ENCODE results near the gene NR0B2. TPM values are rescaled to one million over a fixed set of nuclear protein-coding genes. Genes with fewer than 3 reads are reported as not detected.

The NR0B2 gene
- total RNA-seq, 1 experiment from 2014 or later = not detected

DNA sequence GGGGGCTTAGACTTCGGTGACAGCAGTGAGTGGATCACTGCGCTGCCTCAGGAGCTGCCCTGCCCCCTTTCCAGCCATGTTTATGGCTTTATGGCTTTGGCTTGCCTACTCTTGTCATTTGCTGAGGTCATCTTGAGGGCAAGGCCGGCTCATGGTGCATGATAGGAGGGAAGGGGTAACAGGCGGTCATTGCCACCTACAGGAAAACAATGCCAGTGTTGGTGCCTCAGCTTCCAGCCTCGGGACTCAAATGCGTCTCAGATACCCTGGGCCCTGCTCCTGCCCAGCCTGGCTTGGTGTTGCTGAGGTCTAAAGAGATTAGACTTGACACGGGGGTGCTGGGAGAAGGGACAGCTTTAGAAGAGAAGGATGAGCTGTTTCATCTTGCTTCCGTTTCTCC lies 32.0 kb upstream of the NR0B2 start:
- no peaks in the 10 kb centered on the region for H3F3A ChIP-seq (ENCODE audit: low read length, unreplicated experiment)
- CTCF ChIA-PET = interaction anchor here (0.6 kb wide), 1 partner anchor 408 kb away, joined by 3 read pairs; no protein-coding TSS in a partner anchor
- H3K27me3 ChIP-seq (ENCODE audit: low read length) = no peaks in the 10 kb centered on the region
- no peak overlapping the region for H3K4me3 ChIP-seq (ENCODE audit: low read length)
- intact Hi-C loops (cut with micrococcal nuclease) = no loop called here
- no peak overlapping the region for H3K27ac ChIP-seq (ENCODE audit: low read length)
- H3K9ac ChIP-seq (ENCODE audit: low read length) = no peak overlapping the region
- H3K79me2 ChIP-seq (ENCODE audit: low read length) = no peaks in the 10 kb centered on the region
- H3K4me2 ChIP-seq (ENCODE audit: low read length) = no peak overlapping the region
- H3K36me3 ChIP-seq (ENCODE audit: low read depth, low read length) = peaks cover 45% of the 10 kb centered on the region
- H2AFZ ChIP-seq (ENCODE audit: low read length) = no peak overlapping the region
- TF ChIP-seq, protein P1, sequence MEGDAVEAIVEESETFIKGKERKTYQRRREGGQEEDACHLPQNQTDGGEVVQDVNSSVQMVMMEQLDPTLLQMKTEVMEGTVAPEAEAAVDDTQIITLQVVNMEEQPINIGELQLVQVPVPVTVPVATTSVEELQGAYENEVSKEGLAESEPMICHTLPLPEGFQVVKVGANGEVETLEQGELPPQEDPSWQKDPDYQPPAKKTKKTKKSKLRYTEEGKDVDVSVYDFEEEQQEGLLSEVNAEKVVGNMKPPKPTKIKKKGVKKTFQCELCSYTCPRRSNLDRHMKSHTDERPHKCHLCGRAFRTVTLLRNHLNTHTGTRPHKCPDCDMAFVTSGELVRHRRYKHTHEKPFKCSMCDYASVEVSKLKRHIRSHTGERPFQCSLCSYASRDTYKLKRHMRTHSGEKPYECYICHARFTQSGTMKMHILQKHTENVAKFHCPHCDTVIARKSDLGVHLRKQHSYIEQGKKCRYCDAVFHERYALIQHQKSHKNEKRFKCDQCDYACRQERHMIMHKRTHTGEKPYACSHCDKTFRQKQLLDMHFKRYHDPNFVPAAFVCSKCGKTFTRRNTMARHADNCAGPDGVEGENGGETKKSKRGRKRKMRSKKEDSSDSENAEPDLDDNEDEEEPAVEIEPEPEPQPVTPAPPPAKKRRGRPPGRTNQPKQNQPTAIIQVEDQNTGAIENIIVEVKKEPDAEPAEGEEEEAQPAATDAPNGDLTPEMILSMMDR (conservative IDR thresholded peaks at IDR 0.05; ENCODE audit: low read depth, low read length) = no peak
- TF ChIP-seq EZH2phosphoT487 (IDR thresholded peaks at IDR 0.05; ENCODE audit: borderline replicate concordance, low read length) = no peak
- TF ChIP-seq EZH2 (IDR thresholded peaks at IDR 0.05; ENCODE audit: low read length, unreplicated experiment) = no peak
- ATAC-seq (no peak), DNase-seq (no peak)
- no peaks in the 10 kb centered on the region for H4K20me1 ChIP-seq (ENCODE audit: low read length)
- no TSS peak for BruUV-seq (replicated peaks)
- POLR2A ChIA-PET (ENCODE audit: unreplicated experiment) = no interaction called here
- H3K9me3 ChIP-seq (ENCODE audit: low read length) = no peaks in the 10 kb centered on the region
- peaks cover 10% of the 10 kb centered on the region; the same call in 1 of the 2 replicates for H3K4me1 ChIP-seq (ENCODE audit: insufficient read depth, low read length)
- no peaks in the 10 kb centered on the region for H3K9me2 ChIP-seq (replicated peaks; ENCODE audit: low read length)

DNA sequence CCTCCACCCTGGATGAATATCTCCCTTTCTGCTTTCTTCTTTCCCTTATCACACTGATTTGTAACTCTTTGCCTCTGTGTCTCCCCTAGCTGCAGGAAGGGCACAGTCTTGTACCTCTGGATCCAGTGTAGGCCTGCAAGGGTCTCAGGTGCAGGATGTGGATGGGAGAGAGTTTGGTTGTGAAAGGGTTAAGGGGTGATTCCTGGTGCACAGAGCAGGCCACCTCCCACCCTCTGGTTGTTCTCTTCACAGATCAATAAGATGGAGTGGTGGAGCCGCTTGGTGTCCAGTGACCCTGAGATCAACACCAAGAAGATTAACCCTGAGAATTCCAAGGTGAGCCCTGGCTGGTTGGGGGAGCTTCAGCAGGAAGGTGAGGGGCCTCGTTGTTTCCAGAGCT lies 31.4 kb upstream of the NR0B2 start:
- Histone ChIP-seq H3K27me3 (ENCODE audit: low read length) (no peaks in the 10 kb centered on the region), H4K20me1 (ENCODE audit: low read length) (no peaks in the 10 kb centered on the region), H3F3A (ENCODE audit: low read length, unreplicated experiment) (no peaks in the 10 kb centered on the region), H3K36me3 (ENCODE audit: low read depth, low read length) (peaks cover 45% of the 10 kb centered on the region), H3K9me3 (ENCODE audit: low read length) (no peaks in the 10 kb centered on the region), H3K27ac (ENCODE audit: low read length) (no peak overlapping the region), H3K9me2 (replicated peaks; ENCODE audit: low read length) (no peaks in the 10 kb centered on the region), H3K9ac (ENCODE audit: low read length) (no peak overlapping the region), H3K4me2 (ENCODE audit: low read length) (no peak overlapping the region), H2AFZ (ENCODE audit: low read length) (no peak overlapping the region), H3K4me3 (ENCODE audit: low read length) (no peak overlapping the region), H3K79me2 (ENCODE audit: low read length) (no peaks in the 10 kb centered on the region), H3K4me1 (ENCODE audit: insufficient read depth, low read length) (peaks cover 7% of the 10 kb centered on the region; the same call in 1 of the 2 replicates)
- ChIA-PET CTCF (interaction anchor here (0.6 kb wide), 1 partner anchor 407 kb away, joined by 3 read pairs; no protein-coding TSS in a partner anchor), POLR2A (ENCODE audit: unreplicated experiment) (no interaction called here)
- no TSS peak for BruUV-seq (replicated peaks)
- TF ChIP-seq, protein P1 (conservative IDR thresholded peaks at IDR 0.05; ENCODE audit: low read depth, low read length) = no peak
- no peak for TF ChIP-seq EZH2phosphoT487 (IDR thresholded peaks at IDR 0.05; ENCODE audit: borderline replicate concordance, low read length)
- no peak for TF ChIP-seq EZH2 (IDR thresholded peaks at IDR 0.05; ENCODE audit: low read length, unreplicated experiment)
- intact Hi-C loops (cut with micrococcal nuclease) = no loop called here
- DNase-seq = no peak
- no peak for ATAC-seq

DNA sequence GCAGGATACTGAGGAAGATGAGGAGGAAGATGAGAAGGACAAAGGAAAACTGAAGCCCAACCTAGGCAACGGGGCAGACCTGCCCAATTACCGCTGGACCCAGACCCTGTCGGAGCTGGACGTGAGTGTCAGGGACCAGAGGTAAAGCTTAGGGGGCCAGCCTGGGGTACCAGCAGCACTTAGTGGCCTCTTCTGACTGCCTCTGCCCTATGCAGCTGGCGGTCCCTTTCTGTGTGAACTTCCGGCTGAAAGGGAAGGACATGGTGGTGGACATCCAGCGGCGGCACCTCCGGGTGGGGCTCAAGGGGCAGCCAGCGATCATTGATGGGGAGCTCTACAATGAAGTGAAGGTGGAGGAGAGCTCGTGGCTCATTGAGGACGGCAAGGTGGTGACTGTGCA lies 28.9 kb upstream of the NR0B2 start:
- CTCF ChIA-PET = no interaction called here
- POLR2A ChIA-PET (ENCODE audit: unreplicated experiment) = interaction anchor here (0.7 kb wide), 1 partner anchor 152 kb away, joined by 3 read pairs; no protein-coding TSS in a partner anchor

More for the DNA sequence above, 28.9 kb upstream of the NR0B2 start:
- intact Hi-C loops (cut with micrococcal nuclease) = no loop called here
- Histone ChIP-seq H3F3A (ENCODE audit: low read length, unreplicated experiment) (no peaks in the 10 kb centered on the region), H3K4me3 (ENCODE audit: low read length) (no peak overlapping the region), H3K9me3 (ENCODE audit: low read length) (no peaks in the 10 kb centered on the region), H4K20me1 (ENCODE audit: low read length) (no peaks in the 10 kb centered on the region), H3K9me2 (replicated peaks; ENCODE audit: low read length) (no peaks in the 10 kb centered on the region), H3K4me2 (ENCODE audit: low read length) (no peak overlapping the region), H3K79me2 (ENCODE audit: low read length) (peaks cover 23% of the 10 kb centered on the region), H3K27ac (ENCODE audit: low read length) (no peak overlapping the region), H3K27me3 (ENCODE audit: low read length) (no peaks in the 10 kb centered on the region), H2AFZ (ENCODE audit: low read length) (no peak overlapping the region), H3K4me1 (ENCODE audit: insufficient read depth, low read length) (no peaks in the 10 kb centered on the region), H3K36me3 (ENCODE audit: low read depth, low read length) (peaks cover 47% of the 10 kb centered on the region), H3K9ac (ENCODE audit: low read length) (no peak overlapping the region)
- DNase-seq (no peak), ATAC-seq (no peak)
- no TSS peak for BruUV-seq (replicated peaks)
- TF ChIP-seq, protein P1 (conservative IDR thresholded peaks at IDR 0.05; ENCODE audit: low read depth, low read length) = no peak
- TF ChIP-seq EZH2 (IDR thresholded peaks at IDR 0.05; ENCODE audit: low read length, unreplicated experiment) (no peak), EZH2phosphoT487 (IDR thresholded peaks at IDR 0.05; ENCODE audit: borderline replicate concordance, low read length) (no peak)
